HepG2 (cell line): ENCODE results near the gene PIF1. TPM values are rescaled to one million over a fixed set of nuclear protein-coding genes. Genes with fewer than 3 reads are reported as not detected.

Source experiments
- HHEX ChIP-seq: IDR thresholded peaks from 2 replicates; pipeline ENCODE4 v1.6.1; 2016; ENCODE audit warnings: control low read depth
- KDM6A ChIP-seq: IDR thresholded peaks from 2 replicates; pipeline ENCODE4 v1.6.1; 2016; ENCODE audit warnings: low read depth
- KLF11 ChIP-seq: IDR thresholded peaks from 2 replicates; pipeline ENCODE4 v1.6.1; 2016; ENCODE audit warnings: missing compliant biosample characterization
- NFATC3 ChIP-seq: sonication (generic); formaldehyde crosslinking; IDR thresholded peaks from 2 replicates; pipeline ENCODE4 v1.5.1; 2020; ENCODE audit warnings: mild to moderate bottlenecking, missing genetic modification reagents
- PPARG ChIP-seq: conservative IDR thresholded peaks from 2 replicates; pipeline ENCODE4 v1.6.1; 2016; ENCODE audit warnings: missing biosample characterization, missing genetic modification reagents
- RBFOX2 ChIP-seq: fragments of 200-400 bp; formaldehyde crosslinking; IDR thresholded peaks from 2 replicates; pipeline ENCODE4 v1.6.1; 2017; ENCODE audit warnings: low read depth, mild to moderate bottlenecking, low read length
- RCOR2 ChIP-seq: IDR thresholded peaks from 2 replicates; pipeline ENCODE4 v1.6.1; 2016; ENCODE audit warnings: missing biosample characterization, missing genetic modification reagents
- RFXAP ChIP-seq: sonication (generic); formaldehyde crosslinking; IDR thresholded peaks from 2 replicates; pipeline ENCODE4 v1.4.0; 2020; ENCODE audit warnings: missing genetic modification reagents, borderline replicate concordance
- RXRA ChIP-seq: sonication (generic); formaldehyde crosslinking; IDR thresholded peaks from 2 replicates; pipeline ENCODE4 v1.5.1; 2020; ENCODE audit warnings: missing genetic modification reagents
- SIX4 ChIP-seq: sonication (generic); formaldehyde crosslinking; IDR thresholded peaks from 2 replicates; pipeline ENCODE4 v1.4.0; 2020; ENCODE audit warnings: missing genetic modification reagents
- SNRNP70 ChIP-seq: fragments of 200-400 bp; formaldehyde crosslinking; IDR thresholded peaks from 2 replicates; pipeline ENCODE4 v1.6.1; 2017; ENCODE audit warnings: mild to moderate bottlenecking, low read depth, low read length, moderate library complexity
- TOE1 ChIP-seq: sonication (generic); formaldehyde crosslinking; IDR thresholded peaks from 2 replicates; pipeline ENCODE4 v1.4.0; 2020; ENCODE audit warnings: mild to moderate bottlenecking, missing genetic modification reagents
- ZBTB20 ChIP-seq: sonication (generic); formaldehyde crosslinking; IDR thresholded peaks from 2 replicates; pipeline ENCODE4 v1.8.1; 2023; ENCODE audit warnings: missing genetic modification reagents, low read depth, mild to moderate bottlenecking, borderline replicate concordance
- ZFP36L1 ChIP-seq: sonication (generic); formaldehyde crosslinking; IDR thresholded peaks from 2 replicates; pipeline ENCODE4 v1.8.0; 2022; ENCODE audit warnings: mild to moderate bottlenecking, missing genetic modification reagents, moderate library complexity
- ZFYVE20 ChIP-seq: sonication (generic); formaldehyde crosslinking; IDR thresholded peaks from 2 replicates; pipeline ENCODE4 v1.8.0; 2023; ENCODE audit warnings: low read depth, mild to moderate bottlenecking, moderate library complexity, missing genetic modification reagents, borderline replicate concordance
- ZMYM4 ChIP-seq: sonication (generic); formaldehyde crosslinking; IDR thresholded peaks from 2 replicates; pipeline ENCODE4 v1.8.1; 2023; ENCODE audit warnings: mild to moderate bottlenecking, missing genetic modification reagents
- ZNF263 ChIP-seq: sonication (generic); formaldehyde crosslinking; IDR thresholded peaks from 2 replicates; pipeline ENCODE4 v1.4.0; 2020; ENCODE audit warnings: missing genetic modification reagents
- ZNF282 ChIP-seq: fragments of 450-650 bp; IDR thresholded peaks from 2 replicates; pipeline ENCODE4 v1.6.1; 2018; ENCODE audit not compliant: partially characterized antibody
- ZNF367 ChIP-seq: sonication (generic); formaldehyde crosslinking; IDR thresholded peaks from 2 replicates; pipeline ENCODE4 v1.4.0; 2020; ENCODE audit warnings: missing genetic modification reagents, borderline replicate concordance
- ZNF441 ChIP-seq: sonication (generic); formaldehyde crosslinking; IDR thresholded peaks from 2 replicates; pipeline ENCODE4 v1.7.0; 2021; ENCODE audit warnings: missing genetic modification reagents, borderline replicate concordance
- ZNF629 ChIP-seq: sonication (generic); formaldehyde crosslinking; conservative IDR thresholded peaks from 2 replicates; pipeline ENCODE4 v1.5.0; 2020; ENCODE audit warnings: missing genetic modification reagents
- ZNF788 ChIP-seq: sonication (generic); formaldehyde crosslinking; IDR thresholded peaks from 2 replicates; pipeline ENCODE4 v1.5.0; 2020; ENCODE audit warnings: mild to moderate bottlenecking, missing genetic modification reagents, borderline replicate concordance
- ZNF879 ChIP-seq: sonication (generic); formaldehyde crosslinking; IDR thresholded peaks from 2 replicates; pipeline ENCODE4 v1.8.1; 2023; ENCODE audit warnings: missing genetic modification reagents
- ZSCAN30 ChIP-seq: sonication (generic); formaldehyde crosslinking; IDR thresholded peaks from 2 replicates; pipeline ENCODE4 v1.5.0; 2020; ENCODE audit warnings: mild to moderate bottlenecking, missing genetic modification reagents
- polyA plus RNA-seq, 8 experiments: library from polyadenylated mRNA; depleted of rRNA in 3 of 8; stranded (reverse) in 7 of 8; unstranded in 1 of 8; fragments of >200 nt; fragmentation: Illumina TruSeq in 4 of 8; extraction: Trizol in 4 of 8; gene quantifications; 2 replicates each; pipeline versions ENCODE4 v1.2.1 to v1.2.3, GENCODE V29; 2011 to 2016; ENCODE audit warnings: low read depth in 4 of 8, missing spikeins in 1 of 8, mixed read lengths in 1 of 8; ENCODE audit not compliant: insufficient read depth in 1 of 8
- total RNA-seq, 5 experiments: library from RNA; depleted of rRNA; stranded (reverse); fragments of >200 nt; fragmentation: Illumina TruSeq; extraction: Trizol; gene quantifications; 2 replicates each; pipeline ENCODE4 v1.2.3, GENCODE V29; 2016; ENCODE audit warnings: low read depth in 1 of 5
- TF ChIP-seq, protein P1 (sequence below): sonication (generic); formaldehyde crosslinking; IDR thresholded peaks from 2 replicates; pipeline ENCODE4 v1.4.0; 2020; ENCODE audit warnings: missing genetic modification reagents
- TF ChIP-seq, protein P2 (sequence below): sonication (generic); formaldehyde crosslinking; IDR thresholded peaks from 2 replicates; pipeline ENCODE4 v1.4.0; 2020; ENCODE audit warnings: missing genetic modification reagents, mild to moderate bottlenecking, borderline replicate concordance
- TF ChIP-seq, protein P3 (sequence below): sonication (generic); formaldehyde crosslinking; IDR thresholded peaks from 2 replicates; pipeline ENCODE4 v1.4.0; 2020; ENCODE audit warnings: missing genetic modification reagents

Gene PIF1
- total and polyA plus RNA-seq, 2 of the 13 experiments (the other 11 are each of a cell fraction or from before 2014, with no cell fraction given) = 18.5 to 19.7 TPM

GRCh38 chr15:64816452-64816851, 9.0 kb downstream of the PIF1 start (continued):
- TF ChIP-seq KDM6A (CRISPR knock-in tag) (no peak), KLF11 (0 out of 2 replicates have a peak, but pooled peaks have one; percentile 47), ZNF282 (no peak), RCOR2 (peak; percentile 24; the same call in 1 of the 2 replicates), ZNF879 (CRISPR knock-in tag) (no peak), RXRA (CRISPR knock-in tag) (peak; percentile 63), ZNF788 (CRISPR knock-in tag) (no peak; the same call in 1 of the 2 replicates), NFATC3 (CRISPR knock-in tag) (no peak), TOE1 (CRISPR knock-in tag) (no peak), ZNF263 (CRISPR knock-in tag) (no peak), SIX4 (CRISPR knock-in tag) (no peak), ZNF367 (no peak), ZSCAN30 (no peak), ZFP36L1 (no peak), ZNF441 (CRISPR knock-in tag) (no peak), HHEX (no peak), ZNF629 (peak; percentile 74), ZBTB20 (CRISPR knock-in tag) (no peak), SNRNP70 (no peak), RFXAP (CRISPR knock-in tag) (no peak), ZMYM4 (CRISPR knock-in tag) (peak; percentile 81), ZFYVE20 (no peak), PPARG (no peak), RBFOX2 (peak; percentile 58)
- TF ChIP-seq, protein P1, sequence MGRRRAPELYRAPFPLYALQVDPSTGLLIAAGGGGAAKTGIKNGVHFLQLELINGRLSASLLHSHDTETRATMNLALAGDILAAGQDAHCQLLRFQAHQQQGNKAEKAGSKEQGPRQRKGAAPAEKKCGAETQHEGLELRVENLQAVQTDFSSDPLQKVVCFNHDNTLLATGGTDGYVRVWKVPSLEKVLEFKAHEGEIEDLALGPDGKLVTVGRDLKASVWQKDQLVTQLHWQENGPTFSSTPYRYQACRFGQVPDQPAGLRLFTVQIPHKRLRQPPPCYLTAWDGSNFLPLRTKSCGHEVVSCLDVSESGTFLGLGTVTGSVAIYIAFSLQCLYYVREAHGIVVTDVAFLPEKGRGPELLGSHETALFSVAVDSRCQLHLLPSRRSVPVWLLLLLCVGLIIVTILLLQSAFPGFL (CRISPR knock-in tag) = no peak
- TF ChIP-seq, protein P2, sequence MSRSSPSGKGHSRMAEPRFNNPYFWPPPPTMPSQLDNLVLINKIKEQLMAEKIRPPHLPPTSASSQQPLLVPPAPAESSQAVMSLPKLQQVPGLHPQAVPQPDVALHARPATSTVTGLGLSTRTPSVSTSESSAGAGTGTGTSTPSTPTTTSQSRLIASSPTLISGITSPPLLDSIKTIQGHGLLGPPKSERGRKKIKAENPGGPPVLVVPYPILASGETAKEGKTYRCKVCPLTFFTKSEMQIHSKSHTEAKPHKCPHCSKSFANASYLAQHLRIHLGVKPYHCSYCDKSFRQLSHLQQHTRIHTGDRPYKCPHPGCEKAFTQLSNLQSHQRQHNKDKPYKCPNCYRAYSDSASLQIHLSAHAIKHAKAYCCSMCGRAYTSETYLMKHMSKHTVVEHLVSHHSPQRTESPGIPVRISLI (CRISPR knock-in tag) = no peak; the same call in 1 of the 2 replicates
- TF ChIP-seq, protein P3, sequence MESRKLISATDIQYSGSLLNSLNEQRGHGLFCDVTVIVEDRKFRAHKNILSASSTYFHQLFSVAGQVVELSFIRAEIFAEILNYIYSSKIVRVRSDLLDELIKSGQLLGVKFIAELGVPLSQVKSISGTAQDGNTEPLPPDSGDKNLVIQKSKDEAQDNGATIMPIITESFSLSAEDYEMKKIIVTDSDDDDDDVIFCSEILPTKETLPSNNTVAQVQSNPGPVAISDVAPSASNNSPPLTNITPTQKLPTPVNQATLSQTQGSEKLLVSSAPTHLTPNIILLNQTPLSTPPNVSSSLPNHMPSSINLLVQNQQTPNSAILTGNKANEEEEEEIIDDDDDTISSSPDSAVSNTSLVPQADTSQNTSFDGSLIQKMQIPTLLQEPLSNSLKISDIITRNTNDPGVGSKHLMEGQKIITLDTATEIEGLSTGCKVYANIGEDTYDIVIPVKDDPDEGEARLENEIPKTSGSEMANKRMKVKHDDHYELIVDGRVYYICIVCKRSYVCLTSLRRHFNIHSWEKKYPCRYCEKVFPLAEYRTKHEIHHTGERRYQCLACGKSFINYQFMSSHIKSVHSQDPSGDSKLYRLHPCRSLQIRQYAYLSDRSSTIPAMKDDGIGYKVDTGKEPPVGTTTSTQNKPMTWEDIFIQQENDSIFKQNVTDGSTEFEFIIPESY (CRISPR knock-in tag) = peak; percentile 83
